HUES64 (cell line): ENCODE results near the gene GCNT2.
"Not testable (repeated sequence)": the region's sequence is repeated elsewhere in the genome, so short reads cannot be mapped to it uniquely, and the experiment has no call there.

Source experiments
- H3K27ac ChIP-seq: 2 replicates; pipeline ENCODE4 v1.7.0; 2013; ENCODE audit warnings: low read depth, low read length, inconsistent platforms
- H3K27me3 ChIP-seq: 2 replicates; pipeline ENCODE4 v1.6.1; 2013; ENCODE audit warnings: mild to moderate bottlenecking, low read length; ENCODE audit not compliant: insufficient read depth
- H3K36me3 ChIP-seq: 2 replicates; pipeline ENCODE4 v1.6.1; 2013; ENCODE audit warnings: mild to moderate bottlenecking, low read length; ENCODE audit not compliant: insufficient read depth
- H3K4me1 ChIP-seq: 2 replicates; pipeline ENCODE4 v1.6.1; 2013; ENCODE audit warnings: mild to moderate bottlenecking, low read length, moderate library complexity; ENCODE audit not compliant: insufficient read depth
- H3K4me3 ChIP-seq: 2 replicates; pipeline ENCODE4 v1.5.1; 2013; ENCODE audit warnings: mild to moderate bottlenecking, low read length, moderate library complexity
- H3K9ac ChIP-seq: 2 replicates; pipeline ENCODE4 v1.6.1; 2013; ENCODE audit warnings: mild to moderate bottlenecking, low read depth, low read length
- H3K9me3 ChIP-seq: 2 replicates; pipeline ENCODE4 v1.6.1; 2013; ENCODE audit warnings: low read depth, low read length; ENCODE audit not compliant: insufficient read depth
- WGBS: fragments of 150-250, 120-280 bp; methylation state at CpG from one replicate; pipeline ENCODE4 v1.1.7; 2013; ENCODE audit warnings: missing lambda C conversion rate; 5-methylcytosine and 5-hydroxymethylcytosine counted together

The GCNT2 gene

DNA sequence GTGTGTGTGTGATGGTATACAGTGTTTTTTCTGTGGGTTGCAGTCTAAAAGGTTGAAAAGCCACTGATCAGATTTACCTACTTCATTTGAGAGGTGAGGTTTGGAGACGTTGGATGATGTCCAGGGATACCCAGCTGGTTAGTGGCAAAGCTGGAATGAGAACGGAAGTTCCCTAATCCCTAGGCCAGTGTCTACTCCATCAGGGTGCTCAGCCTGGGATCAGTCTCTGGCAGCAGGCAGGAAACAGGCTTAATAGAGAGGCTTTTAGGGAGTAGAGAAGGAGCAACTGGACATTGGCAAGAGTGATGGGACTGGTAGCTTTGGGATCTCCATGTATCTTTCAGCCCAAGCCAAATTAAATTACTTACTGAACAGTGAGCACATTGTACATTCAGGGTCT is 92.6 kb downstream of the GCNT2 start:
- Histone ChIP-seq H3K27me3 (no peaks in the 10 kb centered on the region), H3K9ac (no peak overlapping the region), H3K9me3 (0 out of 2 replicates have a peak, but pooled peaks cover 4% of the 10 kb centered on the region), H3K4me3 (no peak overlapping the region), H3K27ac (no peak overlapping the region), H3K36me3 (peaks cover under 1% of the 10 kb centered on the region; the same call in 1 of the 2 replicates), H3K4me1 (peaks cover 11% of the 10 kb centered on the region)
- WGBS, result 87% methylated on average over 2 of the region's 2 CpGs

DNA sequence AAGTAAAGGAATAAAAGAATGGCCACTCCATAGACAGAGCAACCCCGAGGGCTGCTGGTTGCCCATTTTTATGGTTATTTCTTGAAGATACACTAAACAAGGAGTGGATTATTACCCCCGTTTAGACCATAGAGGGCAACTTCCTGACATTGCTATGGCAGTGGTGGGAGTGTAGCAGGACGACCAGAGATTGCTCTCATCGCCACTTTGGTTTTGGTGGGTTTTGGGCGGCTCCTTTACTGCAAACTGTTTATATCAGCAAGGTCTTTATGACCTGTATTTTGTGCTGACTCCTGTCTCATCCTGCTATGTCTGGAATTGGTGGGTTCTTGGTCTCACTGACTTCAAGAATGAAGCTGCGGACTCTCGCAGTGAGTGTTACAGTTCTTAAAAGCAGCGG is 94.5 kb downstream of the GCNT2 start:
- Histone ChIP-seq H3K9ac (no peak overlapping the region), H3K4me3 (no peak overlapping the region), H3K9me3 (no peaks in the 10 kb centered on the region), H3K27me3 (no peaks in the 10 kb centered on the region), H3K36me3 (peaks cover 14% of the 10 kb centered on the region; the same call in 1 of the 2 replicates), H3K4me1 (peaks cover 11% of the 10 kb centered on the region), H3K27ac (no peak overlapping the region)
- WGBS, result 87% methylated on average over 8 of the region's 8 CpGs

DNA sequence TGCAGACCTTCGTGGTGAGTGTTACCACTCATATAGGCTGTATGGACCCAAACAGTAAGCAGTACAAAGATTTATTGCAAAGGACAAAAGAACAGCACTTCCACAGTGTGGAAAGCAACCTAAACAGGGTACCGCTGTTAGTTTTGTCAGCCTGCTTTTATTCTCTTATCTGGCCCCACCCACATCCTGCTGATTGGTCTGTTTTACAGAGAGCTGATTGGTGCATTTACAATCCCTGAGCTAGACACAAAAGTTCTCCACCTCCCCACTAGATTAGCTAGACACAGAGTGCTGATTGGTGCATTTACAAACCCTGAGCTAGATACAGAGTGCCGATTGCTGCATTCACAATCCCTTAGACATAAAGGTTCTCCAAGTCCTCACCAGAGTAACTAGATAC is 95.1 kb downstream of the GCNT2 start:
- not testable (repeated sequence) for H3K9me3 ChIP-seq, H3K9ac ChIP-seq, H3K4me3 ChIP-seq, H3K27ac ChIP-seq, H3K27me3 ChIP-seq
- WGBS, result 96% methylated on average over 3 of the region's 3 CpGs
- Histone ChIP-seq H3K4me1 (peaks cover 11% of the 10 kb centered on the region), H3K36me3 (peaks cover 20% of the 10 kb centered on the region)

DNA sequence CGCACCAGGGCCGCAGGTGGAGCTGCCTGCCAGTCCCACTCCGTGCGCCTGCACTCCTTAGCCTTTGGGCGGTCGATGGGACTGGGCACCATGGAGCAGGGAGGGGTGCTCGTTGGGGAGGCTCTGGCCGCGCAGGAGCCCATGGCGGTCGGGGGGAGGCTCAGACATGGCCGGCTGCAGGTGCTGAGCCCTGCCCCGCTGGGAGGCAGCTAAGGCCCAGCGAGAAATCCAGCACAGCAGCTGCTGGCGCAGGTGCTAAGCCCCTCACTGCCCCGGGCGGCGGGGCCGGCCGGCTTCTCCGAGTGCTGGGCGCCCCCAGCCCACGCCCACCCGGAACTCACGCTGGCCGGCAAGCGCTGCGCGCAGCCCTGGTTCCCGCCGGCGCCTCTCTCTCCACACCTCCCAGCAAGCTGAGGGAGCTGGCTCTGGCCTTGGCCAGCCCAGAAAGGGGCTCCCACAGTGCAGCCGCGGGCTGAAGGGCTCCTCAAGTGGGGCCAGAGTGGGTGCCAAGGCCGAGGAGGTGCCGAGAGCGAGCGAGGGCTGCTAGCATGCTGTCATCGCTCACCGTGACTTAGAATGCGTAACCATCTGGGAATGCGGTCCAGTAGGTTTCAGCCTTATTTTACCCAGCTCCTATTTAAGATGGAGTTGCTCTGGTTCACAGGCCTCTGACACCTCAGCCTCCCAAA is 96.0 kb downstream of the GCNT2 start:
- no peaks in the 10 kb centered on the region for H3K9me3 ChIP-seq
- H3K9ac ChIP-seq, result no peak overlapping the region
- no peaks in the 10 kb centered on the region for H3K27me3 ChIP-seq
- H3K36me3 ChIP-seq, result peaks cover 29% of the 10 kb centered on the region
- peaks cover 11% of the 10 kb centered on the region for H3K4me1 ChIP-seq
- H3K27ac ChIP-seq, result no peak overlapping the region
- H3K4me3 ChIP-seq, result no peak overlapping the region
- WGBS, result 97% methylated on average over 42 of the region's 42 CpGs

DNA sequence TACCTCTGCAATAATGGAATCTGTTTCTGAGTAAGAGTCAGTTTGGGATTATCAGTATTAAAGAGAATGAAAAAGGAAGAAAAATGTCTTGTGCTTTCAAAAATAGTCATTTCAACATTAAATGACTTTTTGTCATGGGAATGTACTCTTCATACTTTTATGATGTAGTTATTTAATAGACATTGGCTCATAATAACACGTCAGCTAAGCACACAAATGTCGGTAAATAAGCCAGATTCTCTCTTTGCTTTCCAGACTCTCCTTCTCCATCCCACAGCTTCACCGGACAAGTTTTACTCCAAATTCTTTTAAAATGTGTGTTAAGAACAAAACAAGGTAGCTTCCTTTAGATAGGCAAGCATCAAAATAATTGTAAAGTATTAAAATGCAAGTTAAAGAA is 97.3 kb downstream of the GCNT2 start:
- Histone ChIP-seq H3K9me3 (no peaks in the 10 kb centered on the region), H3K36me3 (peaks cover 40% of the 10 kb centered on the region), H3K4me1 (peaks cover 4% of the 10 kb centered on the region), H3K27ac (no peak overlapping the region), H3K4me3 (no peak overlapping the region), H3K27me3 (no peaks in the 10 kb centered on the region), H3K9ac (no peak overlapping the region)
- 100% methylated on average over 3 of the region's 3 CpGs for WGBS

DNA sequence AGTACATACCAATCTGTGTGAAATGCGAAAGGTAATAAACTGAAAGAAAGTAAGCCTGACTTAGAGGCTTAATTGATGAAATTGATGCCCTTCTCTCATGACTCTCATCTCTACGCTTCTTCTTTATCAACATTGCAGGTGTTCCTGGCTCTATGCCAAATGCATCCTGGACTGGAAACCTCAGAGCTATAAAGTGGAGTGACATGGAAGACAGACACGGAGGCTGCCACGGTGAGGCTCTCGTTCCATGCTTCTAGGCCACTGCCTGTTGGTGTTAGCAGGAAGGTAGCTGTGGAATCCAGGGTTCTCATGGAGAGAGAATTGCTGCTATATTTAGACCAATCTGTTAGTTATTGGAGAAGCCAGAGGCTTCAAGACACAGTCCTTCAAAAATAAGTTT is 100.1 kb downstream of the GCNT2 start:
- no peaks in the 10 kb centered on the region for H3K4me1 ChIP-seq
- no peak overlapping the region for H3K9ac ChIP-seq
- H3K36me3 ChIP-seq, result peaks cover 68% of the 10 kb centered on the region
- no peak overlapping the region for H3K4me3 ChIP-seq
- no peaks in the 10 kb centered on the region for H3K27me3 ChIP-seq
- 97% methylated on average over 5 of the region's 5 CpGs for WGBS
- H3K27ac ChIP-seq, result no peak overlapping the region
- no peaks in the 10 kb centered on the region for H3K9me3 ChIP-seq

DNA sequence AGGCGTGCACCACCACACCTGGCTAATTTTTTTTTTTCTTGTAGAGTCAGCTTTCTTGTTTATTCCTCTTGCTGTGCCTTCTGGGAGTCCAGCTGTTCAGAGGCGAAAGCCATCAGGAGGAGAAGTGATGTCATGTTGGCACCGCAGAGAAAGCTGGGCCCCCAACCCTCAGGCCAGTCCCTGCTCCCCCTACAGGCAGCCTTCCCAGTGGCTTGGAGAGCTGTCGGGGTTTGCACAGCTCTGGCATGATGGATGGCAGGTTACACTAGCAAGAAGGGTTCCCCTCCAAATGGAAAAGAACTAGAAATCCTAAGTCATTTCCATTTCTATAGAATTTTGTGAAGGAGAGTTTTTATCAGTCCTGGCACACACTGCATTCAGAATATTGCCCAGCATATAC is 100.7 kb downstream of the GCNT2 start:
- whole genome bisulfite sequencing, result 93% methylated on average over 4 of the region's 4 CpGs
- Histone ChIP-seq H3K4me3 (no peak overlapping the region), H3K27me3 (no peaks in the 10 kb centered on the region), H3K4me1 (no peaks in the 10 kb centered on the region), H3K9me3 (no peaks in the 10 kb centered on the region), H3K27ac (no peak overlapping the region), H3K9ac (no peak overlapping the region), H3K36me3 (peaks cover 75% of the 10 kb centered on the region)

DNA sequence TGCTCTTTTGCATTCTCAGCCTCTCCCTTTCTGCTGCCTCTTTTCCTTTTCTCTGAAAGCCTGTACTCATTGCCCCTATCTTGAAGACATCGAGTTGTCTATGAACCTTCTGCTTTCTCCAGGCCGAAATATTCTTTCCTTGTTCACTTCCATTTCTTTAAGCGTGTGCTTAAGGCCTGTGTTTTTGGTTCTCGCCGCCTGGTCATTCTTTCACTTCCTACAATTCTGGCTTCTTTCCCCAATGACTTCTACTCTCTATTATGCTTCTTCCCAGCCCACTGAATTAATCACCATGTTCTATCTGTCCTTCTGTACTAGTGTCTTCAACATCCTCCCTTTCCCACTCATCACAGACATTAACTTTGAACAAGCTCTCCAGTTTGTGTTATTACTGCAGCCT is 103.7 kb downstream of the GCNT2 start:
- Histone ChIP-seq H3K27ac (no peak overlapping the region), H3K9me3 (no peaks in the 10 kb centered on the region), H3K4me3 (no peak overlapping the region), H3K9ac (no peak overlapping the region), H3K36me3 (peaks cover 88% of the 10 kb centered on the region), H3K4me1 (no peaks in the 10 kb centered on the region), H3K27me3 (no peaks in the 10 kb centered on the region)
- 96% methylated on average over 5 of the region's 5 CpGs for WGBS

DNA sequence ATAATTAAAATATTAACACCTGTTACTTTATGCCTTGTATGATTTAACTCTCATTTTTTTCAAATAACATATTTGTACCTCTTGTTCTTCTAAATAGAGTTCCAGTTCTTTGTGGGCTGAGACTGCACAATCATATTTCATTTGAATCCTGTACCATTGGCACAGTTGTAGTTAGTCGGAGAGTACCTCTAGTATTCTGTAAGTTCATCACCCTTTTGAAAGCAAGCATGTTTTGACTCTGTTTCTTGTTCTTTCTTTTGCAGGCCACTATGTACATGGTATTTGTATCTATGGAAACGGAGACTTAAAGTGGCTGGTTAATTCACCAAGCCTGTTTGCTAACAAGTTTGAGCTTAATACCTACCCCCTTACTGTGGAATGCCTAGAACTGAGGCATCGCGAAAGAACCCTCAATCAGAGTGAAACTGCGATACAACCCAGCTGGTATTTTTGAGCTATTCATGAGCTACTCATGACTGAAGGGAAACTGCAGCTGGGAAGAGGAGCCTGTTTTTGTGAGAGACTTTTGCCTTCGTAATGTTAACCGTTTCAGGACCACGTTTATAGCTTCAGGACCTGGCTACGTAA is 105.1 kb downstream of the GCNT2 start:
- no peak overlapping the region for H3K9ac ChIP-seq
- no peaks in the 10 kb centered on the region for H3K4me1 ChIP-seq
- no peak overlapping the region for H3K4me3 ChIP-seq
- WGBS, result 94% methylated on average over 9 of the region's 9 CpGs
- peaks cover 74% of the 10 kb centered on the region for H3K36me3 ChIP-seq
- no peaks in the 10 kb centered on the region for H3K9me3 ChIP-seq
- no peaks in the 10 kb centered on the region for H3K27me3 ChIP-seq
- no peak overlapping the region for H3K27ac ChIP-seq

DNA sequence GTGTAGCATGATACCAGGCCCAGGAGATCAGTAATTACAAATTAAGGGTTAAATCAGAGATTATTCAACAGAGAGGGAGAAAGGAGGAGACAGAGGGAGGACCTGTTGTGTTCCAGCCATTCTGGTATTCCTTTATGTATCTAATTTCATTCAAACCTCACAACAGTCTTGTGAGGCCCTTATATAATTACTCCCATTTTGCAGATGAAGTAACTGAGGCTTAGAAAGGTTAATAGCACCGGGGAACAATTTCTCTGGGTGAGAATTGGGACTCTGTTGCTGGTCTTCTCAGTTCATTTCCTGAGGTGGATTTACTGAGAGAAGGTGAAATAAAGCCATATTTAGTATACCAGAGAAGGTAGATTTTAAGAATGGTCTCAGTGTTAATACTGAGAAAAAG is 106.6 kb downstream of the GCNT2 start:
- no peaks in the 10 kb centered on the region for H3K4me1 ChIP-seq
- no peaks in the 10 kb centered on the region for H3K27me3 ChIP-seq
- WGBS, result 87% methylated on average over 1 of the region's 1 CpG
- no peak overlapping the region for H3K4me3 ChIP-seq
- H3K9me3 ChIP-seq, result no peaks in the 10 kb centered on the region
- H3K27ac ChIP-seq, result no peak overlapping the region
- H3K9ac ChIP-seq, result no peak overlapping the region
- H3K36me3 ChIP-seq, result peaks cover 58% of the 10 kb centered on the region

DNA sequence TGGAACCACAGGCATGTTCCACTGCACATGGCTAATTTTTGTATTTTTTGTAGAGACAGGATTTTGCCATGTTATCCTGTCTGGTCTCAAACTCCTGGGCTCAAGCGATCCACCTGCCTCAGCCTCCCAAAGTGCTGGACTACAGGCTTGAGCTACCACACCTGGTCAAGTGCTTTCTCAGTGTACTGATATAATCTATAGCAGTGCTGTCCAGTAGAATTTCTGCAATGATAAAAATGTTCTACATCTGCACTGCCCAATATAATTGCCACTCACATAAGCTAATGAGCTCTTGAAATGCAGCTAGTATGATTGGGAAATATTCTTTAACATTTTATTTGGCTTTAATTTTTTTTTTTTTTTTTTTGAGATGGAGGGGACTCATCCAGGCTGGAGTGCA is 109.0 kb downstream of the GCNT2 start:
- Histone ChIP-seq H3K4me3 (no peak overlapping the region), H3K4me1 (peaks cover 11% of the 10 kb centered on the region), H3K27me3 (no peaks in the 10 kb centered on the region), H3K27ac (no peak overlapping the region), H3K9ac (no peak overlapping the region), H3K36me3 (peaks cover 36% of the 10 kb centered on the region), H3K9me3 (no peaks in the 10 kb centered on the region)
- WGBS, result 97% methylated on average over 1 of the region's 1 CpG
